SK-N-SH treated with all-trans-retinoic acid at 6 μM for 48 hours (cell line): ENCODE measurements around the gene CDCP1.

Experiments
- ATAC-seq: fragments of 200-7000 bp; cut with Tn5 transposase; 3 replicates; pipeline ENCODE4 v1.9.1; 2020; ENCODE audit warnings: mild to moderate bottlenecking, moderate library complexity
- ARNTL ChIP-seq: fragments of 450-650 bp; formaldehyde crosslinking; IDR thresholded peaks from 2 replicates; pipeline ENCODE4 v1.5.0; 2020; ENCODE audit warnings: low read depth, mild to moderate bottlenecking, moderate library complexity, borderline replicate concordance
- BACH2 ChIP-seq: fragments of 250-450 bp; sonication (Bioruptor Pico); IDR thresholded peaks from 2 replicates; pipeline ENCODE4 v1.9.0; 2021; ENCODE audit warnings: mild to moderate bottlenecking, borderline replicate concordance
- CREB5 ChIP-seq: fragments of 250-450 bp; sonication (Bioruptor Pico); IDR thresholded peaks from 2 replicates; pipeline ENCODE4 v1.5.1; 2020; ENCODE audit warnings: low read depth, mild to moderate bottlenecking, moderate library complexity
- CSDC2 ChIP-seq: fragments of 250-450 bp; sonication (Bioruptor Pico); IDR thresholded peaks from 2 replicates; pipeline ENCODE4 v1.5.0; 2020; ENCODE audit warnings: mild to moderate bottlenecking, moderate library complexity
- CSRNP3 ChIP-seq: fragments of 250-450 bp; sonication (Bioruptor Pico); IDR thresholded peaks from 2 replicates; pipeline ENCODE4 v1.5.1; 2021; ENCODE audit warnings: mild to moderate bottlenecking, moderate library complexity
- ESRRG ChIP-seq: fragments of 250-450 bp; sonication (Bioruptor Pico); IDR thresholded peaks from 2 replicates; pipeline ENCODE4 v1.6.1; 2021; ENCODE audit warnings: mild to moderate bottlenecking
- GLIS3 ChIP-seq: fragments of 250-450 bp; sonication (Bioruptor Pico); IDR thresholded peaks from 2 replicates; pipeline ENCODE4 v1.5.0; 2020; ENCODE audit warnings: mild to moderate bottlenecking, moderate library complexity
- ISL1 ChIP-seq: fragments of 250-450 bp; sonication (Bioruptor Pico); IDR thresholded peaks from 2 replicates; pipeline ENCODE4 v2.1.2; 2022; ENCODE audit warnings: mild to moderate bottlenecking, moderate library complexity
- OSR1 ChIP-seq: fragments of 250-450 bp; sonication (Bioruptor Pico); IDR thresholded peaks from 2 replicates; pipeline ENCODE4 v1.8.0; 2022; ENCODE audit warnings: moderate library complexity, mild to moderate bottlenecking, inconsistent platforms
- PATZ1 ChIP-seq: fragments of 250-450 bp; sonication (Bioruptor Pico); IDR thresholded peaks from 2 replicates; pipeline ENCODE4 v1.8.0; 2020; ENCODE audit warnings: mild to moderate bottlenecking, moderate library complexity, borderline replicate concordance
- POU6F1 ChIP-seq: fragments of 250-450 bp; sonication (Bioruptor Pico); IDR thresholded peaks from 2 replicates; pipeline ENCODE4 v1.8.0; 2021; ENCODE audit warnings: low read depth, mild to moderate bottlenecking, moderate library complexity, borderline replicate concordance
- PPARA ChIP-seq: fragments of 250-450 bp; sonication (Bioruptor Pico); IDR thresholded peaks from 2 replicates; pipeline ENCODE4 v1.5.0; 2020; ENCODE audit warnings: mild to moderate bottlenecking, borderline replicate concordance
- RARB ChIP-seq: fragments of 250-450 bp; sonication (Bioruptor Pico); IDR thresholded peaks from 2 replicates; pipeline ENCODE4 v1.8.0; 2021; ENCODE audit warnings: mild to moderate bottlenecking, moderate library complexity
- SNAI2 ChIP-seq: fragments of 250-450 bp; sonication (Bioruptor Pico); IDR thresholded peaks from 2 replicates; pipeline ENCODE4 v1.5.0; 2020; ENCODE audit warnings: mild to moderate bottlenecking, moderate library complexity
- TCF4 ChIP-seq: fragments of 250-450 bp; sonication (Bioruptor Pico); IDR thresholded peaks from 2 replicates; pipeline ENCODE4 v1.8.0; 2021; ENCODE audit warnings: mild to moderate bottlenecking, moderate library complexity, borderline replicate concordance
- TOX ChIP-seq: fragments of 250-450 bp; sonication (Bioruptor Pico); IDR thresholded peaks from 2 replicates; pipeline ENCODE4 v1.8.0; 2021; ENCODE audit warnings: mild to moderate bottlenecking, moderate library complexity, borderline replicate concordance
- TSHZ2 ChIP-seq: fragments of 250-450 bp; sonication (Bioruptor Pico); IDR thresholded peaks from 2 replicates; pipeline ENCODE4 v1.5.0; 2020; ENCODE audit warnings: mild to moderate bottlenecking, moderate library complexity
- ZC3H10 ChIP-seq: fragments of 250-450 bp; sonication (Bioruptor Pico); IDR thresholded peaks from 2 replicates; pipeline ENCODE4 v1.5.1; 2021; ENCODE audit warnings: mild to moderate bottlenecking, moderate library complexity
- ZFP3 ChIP-seq: fragments of 250-450 bp; sonication (Bioruptor Pico); IDR thresholded peaks from 2 replicates; pipeline ENCODE4 v1.5.0; 2020; ENCODE audit warnings: mild to moderate bottlenecking, moderate library complexity
- ZFP30 ChIP-seq: fragments of 450-650 bp; formaldehyde crosslinking; IDR thresholded peaks from 2 replicates; pipeline ENCODE4 v1.5.0; 2022; ENCODE audit warnings: mild to moderate bottlenecking, moderate library complexity
- ZNF565 ChIP-seq: fragments of 450-650 bp; formaldehyde crosslinking; conservative IDR thresholded peaks from 2 replicates; pipeline ENCODE4 v1.5.0; 2020; ENCODE audit warnings: low read depth, mild to moderate bottlenecking, moderate library complexity
- ZNF70 ChIP-seq: fragments of 450-650 bp; formaldehyde crosslinking; IDR thresholded peaks from 2 replicates; pipeline ENCODE4 v1.5.0; 2020; ENCODE audit warnings: mild to moderate bottlenecking, moderate library complexity
- ZNF8 ChIP-seq: fragments of 450-650 bp; formaldehyde crosslinking; IDR thresholded peaks from 2 replicates; pipeline ENCODE4 v1.5.0; 2020; ENCODE audit warnings: mild to moderate bottlenecking, moderate library complexity

CDCP1 gene

GRCh38 chr3:45153658-45154437 is 7.7 kb upstream of the CDCP1 start:
- TF ChIP-seq CSDC2 (CRISPR knock-in tag): no peak
- TF ChIP-seq PPARA (CRISPR knock-in tag): no peak
- TF ChIP-seq SNAI2 (CRISPR knock-in tag): no peak
- no peak for TF ChIP-seq ZNF70
- TF ChIP-seq ZFP3 (CRISPR knock-in tag): no peak
- TF ChIP-seq ARNTL (CRISPR knock-in tag): no peak
- no peak for TF ChIP-seq RARB (CRISPR knock-in tag)
- no peak for TF ChIP-seq ZC3H10 (CRISPR knock-in tag)
- TF ChIP-seq POU6F1: no peak
- TF ChIP-seq ZNF8 (CRISPR knock-in tag): no peak
- no peak for TF ChIP-seq TCF4 (CRISPR knock-in tag)
- no peak for TF ChIP-seq BACH2
- TF ChIP-seq ZNF565: no peak
- TF ChIP-seq GLIS3 (CRISPR knock-in tag): no peak
- TF ChIP-seq CREB5 (CRISPR knock-in tag): no peak
- TF ChIP-seq ESRRG (CRISPR knock-in tag): no peak
- TF ChIP-seq TSHZ2 (CRISPR knock-in tag): no peak
- TF ChIP-seq TOX (CRISPR knock-in tag): no peak
- no peak for TF ChIP-seq PATZ1 (CRISPR knock-in tag)
- no peak for ATAC-seq

- no peak for ATAC-seq
- no peak for TF ChIP-seq CREB5 (CRISPR knock-in tag)
- no peak for TF ChIP-seq BACH2
- TF ChIP-seq CSDC2 (CRISPR knock-in tag): no peak
- no peak for TF ChIP-seq ZNF70
- no peak for TF ChIP-seq ZNF565
- TF ChIP-seq ZFP30 (CRISPR knock-in tag): no peak
- no peak for TF ChIP-seq OSR1 (CRISPR knock-in tag)
- no peak for TF ChIP-seq ZNF8 (CRISPR knock-in tag)
- no peak for TF ChIP-seq TOX (CRISPR knock-in tag)
- TF ChIP-seq, all 23 proteins: peak for 0
Measured at GRCh38 chr3:45152307-45152706, 6.1 kb upstream of the CDCP1 start.

- ATAC-seq: no peak
- TF ChIP-seq ZNF565: no peak
- TF ChIP-seq CSRNP3: no peak
- no peak for TF ChIP-seq ESRRG (CRISPR knock-in tag)
- no peak for TF ChIP-seq ZNF8 (CRISPR knock-in tag)
- TF ChIP-seq SNAI2 (CRISPR knock-in tag): no peak
- TF ChIP-seq OSR1 (CRISPR knock-in tag): no peak
- no peak for TF ChIP-seq ISL1 (CRISPR knock-in tag)
- TF ChIP-seq TOX (CRISPR knock-in tag): no peak
- TF ChIP-seq BACH2: no peak
- no peak for TF ChIP-seq CSDC2 (CRISPR knock-in tag)
- TF ChIP-seq TCF4 (CRISPR knock-in tag): no peak
- TF ChIP-seq ZFP30 (CRISPR knock-in tag): no peak
- no peak for TF ChIP-seq POU6F1
- TF ChIP-seq ZNF70: no peak
Measured at GRCh38 chr3:45151100-45151499, 4.9 kb upstream of the CDCP1 start.
